Liver (tissue), 9 donors: ENCODE data around the gene CECR2. TPM values are rescaled to one million over a fixed set of nuclear protein-coding genes. Genes with fewer than 3 reads are reported as not detected.

ENCODE experiments used
- DNase-seq: peaks from one replicate; pipeline ENCODE4 v3.0.0-alpha.2; 2017; ENCODE audit warnings: low spot score
- H3K27ac ChIP-seq, 2 donors: one replicate each; pipeline ENCODE4 v1.7.0; 2013; ENCODE audit warnings: inconsistent platforms in 2 of 2, low read length in 2 of 2, control low read depth in 1 of 2, low read depth in 1 of 2, mild to moderate bottlenecking in 1 of 2
- H3K27me3 ChIP-seq, 4 donors: one replicate each; pipeline versions ENCODE4 v1.6.1 to v1.7.0; 2013; ENCODE audit warnings: low read length in 3 of 4, inconsistent platforms in 1 of 4, mild to moderate bottlenecking in 1 of 4, moderate library complexity in 1 of 4; ENCODE audit not compliant: control insufficient read depth in 4 of 4, insufficient read depth in 4 of 4
- H3K36me3 ChIP-seq, 4 donors: one replicate each; pipeline versions ENCODE4 v1.6.1 to v1.7.0; 2013; ENCODE audit warnings: low read length in 3 of 4, mild to moderate bottlenecking in 3 of 4, low read depth in 1 of 4, moderate library complexity in 1 of 4; ENCODE audit not compliant: control insufficient read depth in 4 of 4, insufficient read depth in 3 of 4
- H3K4me1 ChIP-seq, 4 donors: one replicate each; pipeline versions ENCODE4 v1.6.1 to v1.7.0; 2013; ENCODE audit warnings: low read length in 3 of 4, mild to moderate bottlenecking in 3 of 4, moderate library complexity in 1 of 4; ENCODE audit not compliant: control insufficient read depth in 4 of 4, insufficient read depth in 4 of 4
- H3K4me3 ChIP-seq, 3 donors: one replicate each; pipeline versions ENCODE4 v1.6.1 to v1.7.0; 2013; ENCODE audit warnings: low read length in 3 of 3, control low read depth in 1 of 3, low read depth in 1 of 3, mild to moderate bottlenecking in 1 of 3
- H3K9ac ChIP-seq, 2 donors: one replicate each; pipeline ENCODE4 v1.7.0; 2013; ENCODE audit warnings: low read length in 2 of 2, mild to moderate bottlenecking in 2 of 2, moderate library complexity in 2 of 2, control low read depth in 1 of 2, low read depth in 1 of 2
- H3K9me3 ChIP-seq, 4 donors: one replicate each; pipeline versions ENCODE4 v1.6.1 to v1.7.0; 2013; ENCODE audit warnings: low read length in 3 of 4; ENCODE audit not compliant: control insufficient read depth in 4 of 4
- ATF3 ChIP-seq: IDR thresholded peaks from 2 replicates; pipeline ENCODE4 v1.6.1; 2016; ENCODE audit warnings: antibody characterized with exemption
- CTCF ChIP-seq: fragments of 150-350 bp; IDR thresholded peaks from 2 replicates; pipeline ENCODE4 v1.5.1; 2017; ENCODE audit warnings: improper control_type of control experiment, low read depth, low read length; ENCODE audit not compliant: missing input control
- EGR1 ChIP-seq, 2 donors: IDR thresholded peaks; 2 replicates each; pipeline ENCODE4 v1.6.1; 2016 to 2018; ENCODE audit warnings: antibody characterized with exemption in 2 of 2, low read depth in 2 of 2
- FOXA1 ChIP-seq: IDR thresholded peaks from 2 replicates; pipeline ENCODE4 v1.6.1; 2016; ENCODE audit warnings: antibody characterized with exemption
- FOXA2 ChIP-seq: IDR thresholded peaks from 2 replicates; pipeline ENCODE4 v1.6.1; 2016; ENCODE audit warnings: antibody characterized with exemption
- GABPA ChIP-seq, 2 donors: IDR thresholded peaks in 1 of 2; conservative IDR thresholded peaks in 1 of 2; 2 replicates each; pipeline ENCODE4 v1.6.1; 2016; ENCODE audit warnings: antibody characterized with exemption in 2 of 2, mild to moderate bottlenecking in 1 of 2, moderate library complexity in 1 of 2
- HNF4A ChIP-seq, 2 donors: conservative IDR thresholded peaks; 2 replicates each; pipeline ENCODE4 v1.6.1; 2016; ENCODE audit warnings: antibody characterized with exemption in 2 of 2, mild to moderate bottlenecking in 2 of 2
- JUND ChIP-seq, 2 donors: IDR thresholded peaks; 2 replicates each; pipeline ENCODE4 v1.6.1; 2016; ENCODE audit warnings: antibody characterized with exemption in 2 of 2
- MAX ChIP-seq: IDR thresholded peaks from 2 replicates; pipeline ENCODE4 v1.6.1; 2016; ENCODE audit warnings: antibody characterized with exemption
- RAD21 ChIP-seq, 2 donors: IDR thresholded peaks; 2 replicates each; pipeline ENCODE4 v1.6.1; 2016; ENCODE audit warnings: antibody characterized with exemption in 2 of 2, mild to moderate bottlenecking in 2 of 2
- TAF1 ChIP-seq: conservative IDR thresholded peaks from 2 replicates; pipeline ENCODE4 v1.6.1; 2016; ENCODE audit warnings: antibody characterized with exemption, mild to moderate bottlenecking
- YY1 ChIP-seq: IDR thresholded peaks from 2 replicates; pipeline ENCODE4 v1.6.1; 2016; ENCODE audit warnings: antibody characterized with exemption, mild to moderate bottlenecking
- ZBTB33 ChIP-seq: IDR thresholded peaks from 2 replicates; pipeline ENCODE4 v1.6.1; 2016; ENCODE audit warnings: antibody characterized with exemption
- WGBS: extraction: QIAGEN DNeasy Blood & Tissue Kit; methylation state at CpG from one replicate; pipeline ENCODE4 v1.1.7; 2013; 5-methylcytosine and 5-hydroxymethylcytosine counted together
- polyA plus RNA-seq, 2 donors: library from polyadenylated mRNA; stranded (reverse) in 1 of 2; unstranded in 1 of 2; fragments of 200-250 nt in 1 of 2; fragments of >200 nt in 1 of 2; fragmentation: Nextera tagmentation in 1 of 2; extraction: Ambion mirVana in 1 of 2; gene quantifications; one replicate each; pipeline versions ENCODE4 v1.2.1 to v1.2.3, GENCODE V29; 2013 to 2015
- total RNA-seq, 2 donors: library from RNA; depleted of rRNA; stranded (reverse); fragments of >200 nt; gene quantifications; one replicate each; pipeline ENCODE4 v1.2.3, GENCODE V29; 2014
- donor health status: healthy.
- donor health status: healthy.
- donor health status: healthy.
- donor health status: healthy.
- donor health status: healthy.

The CECR2 gene
- total and polyA plus RNA-seq, 4 donors = 1.8 to 9.7 (median 2.1) TPM

GRCh38 chr22:17358415-17358814 is 10.8 kb upstream of the CECR2 start (continued):
- TF ChIP-seq ATF3 (no peak), CTCF (no peak)

- 74% methylated on average over 4 of the region's 4 CpGs for WGBS
- no peak overlapping the region for H3K9ac ChIP-seq
- H3K4me1 ChIP-seq = no peaks in the 10 kb centered on the region
- H3K4me3 ChIP-seq = no peak overlapping the region
- no peaks in the 10 kb centered on the region for H3K27me3 ChIP-seq
- H3K36me3 ChIP-seq = no peaks in the 10 kb centered on the region
- no peak for TF ChIP-seq EGR1 (IDR thresholded peaks at IDR 0.05; ENCODE audit: low read depth in 2 of 2)
- no peak for TF ChIP-seq YY1
- no peak for TF ChIP-seq FOXA2
- TF ChIP-seq MAX = no peak
- no peak for TF ChIP-seq JUND (IDR thresholded peaks at IDR 0.05)
- no peak for TF ChIP-seq GABPA (IDR thresholded peaks at IDR 0.05 in 1 of 2, conservative IDR thresholded peaks at IDR 0.05 in 1 of 2)
- no peak for TF ChIP-seq FOXA1
- no peak for TF ChIP-seq ZBTB33
- TF ChIP-seq RAD21 (IDR thresholded peaks at IDR 0.05) = no peak
- H3K27ac ChIP-seq = no peak overlapping the region
- DNase-seq = no peak
- H3K9me3 ChIP-seq = no peaks in the 10 kb centered on the region
Measured at GRCh38 chr22:17359501-17359900, 9.8 kb upstream of the CECR2 start.

- TF ChIP-seq HNF4A (conservative IDR thresholded peaks at IDR 0.05) (no peak), CTCF (no peak), ATF3 (no peak), FOXA1 (no peak), TAF1 (no peak)
- no peak for DNase-seq
- H3K9ac ChIP-seq = no peak overlapping the region
- H3K4me3 ChIP-seq = no peak overlapping the region
- H3K27me3 ChIP-seq = no peaks in the 10 kb centered on the region
- peaks cover 0 to 11% (median 4%) of the 10 kb centered on the region in 4 donors for H3K4me1 ChIP-seq
- WGBS = 87% methylated on average over 13 of the region's 13 CpGs
- H3K9me3 ChIP-seq = no peaks in the 10 kb centered on the region
- no peaks in the 10 kb centered on the region for H3K36me3 ChIP-seq
- no peak overlapping the region for H3K27ac ChIP-seq
Measured at GRCh38 chr22:17366329-17366728, 2.9 kb upstream of the CECR2 start.
